GM18861 (cell line): ENCODE measurements around the gene MOG.

Source experiments
- ATAC-seq: cut with Tn5 transposase; IDR thresholded peaks from one replicate; pipeline ENCODE4 v1.9.1; 2021; ENCODE audit not compliant: unreplicated experiment

Gene MOG

DNA sequence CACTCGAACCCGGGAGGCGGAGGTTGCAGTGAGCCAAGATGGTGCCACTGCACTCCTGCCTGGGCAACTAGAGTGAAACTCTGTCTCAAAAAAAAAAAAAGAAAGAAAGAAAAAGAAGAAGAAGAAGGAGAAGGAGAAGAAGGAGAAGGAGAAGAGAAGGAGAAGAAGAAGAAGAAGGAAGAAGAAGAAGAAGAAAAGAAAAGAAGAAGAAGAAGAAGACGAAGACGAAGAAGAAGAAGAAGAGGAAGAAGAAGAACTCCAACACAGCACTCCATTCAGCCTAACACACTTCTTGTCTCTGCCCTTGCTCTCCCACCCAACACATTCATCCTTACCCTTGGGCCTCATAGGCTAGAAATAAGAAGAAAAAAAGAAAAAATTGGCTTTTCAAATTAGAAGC lies 17.1 kb downstream of the MOG start:
- no peak for ATAC-seq

DNA sequence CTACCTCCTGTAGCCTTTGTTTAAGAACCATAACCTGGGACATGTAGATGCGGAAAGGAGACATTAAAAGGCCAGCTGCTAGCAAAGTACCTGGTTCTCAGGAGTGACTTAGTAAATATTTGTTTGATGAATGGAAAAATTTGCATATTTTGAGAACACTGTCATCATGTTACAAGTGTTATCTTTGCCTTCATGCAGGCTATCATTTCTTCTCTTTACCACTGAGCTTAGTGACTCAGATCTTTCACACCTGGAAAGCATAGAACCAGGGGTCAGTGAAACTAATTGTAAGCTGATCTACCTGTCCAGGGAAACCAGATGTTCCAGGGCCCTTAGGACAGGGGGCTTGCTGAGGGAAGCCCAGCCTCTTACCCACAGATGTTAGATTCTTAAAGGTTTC lies 18.7 kb downstream of the MOG start:
- ATAC-seq, result no peak

DNA sequence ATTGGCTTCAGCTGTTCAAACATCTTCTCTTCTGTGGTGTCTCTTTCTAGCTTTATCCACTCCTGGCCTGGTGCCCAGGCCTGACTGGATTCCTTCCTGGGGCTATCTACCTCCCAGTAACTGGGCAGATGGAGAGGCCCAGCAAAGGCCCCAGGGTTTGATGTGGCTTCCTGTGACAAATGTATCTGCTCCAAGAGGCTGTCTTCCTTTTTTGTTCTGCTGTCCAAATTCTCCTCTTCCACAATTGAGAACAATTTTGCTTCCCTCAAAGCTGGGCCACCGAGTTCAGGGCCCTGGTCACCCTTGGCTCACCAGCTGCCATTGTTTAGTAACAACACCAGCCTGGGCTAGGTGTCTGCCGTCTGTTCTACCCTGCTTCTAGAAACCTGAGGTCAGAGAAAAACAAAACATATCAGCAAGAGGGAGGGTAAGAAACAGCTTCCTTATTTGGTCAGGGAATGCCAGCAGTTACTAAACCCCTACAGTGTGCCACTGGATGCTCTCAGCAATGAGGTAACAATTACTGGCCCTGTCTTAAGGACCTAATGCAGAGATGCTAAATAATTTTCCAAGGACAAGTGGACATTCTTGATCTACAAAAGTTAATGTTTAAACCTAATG lies 20.2 kb downstream of the MOG start:
- ATAC-seq, result no peak

DNA sequence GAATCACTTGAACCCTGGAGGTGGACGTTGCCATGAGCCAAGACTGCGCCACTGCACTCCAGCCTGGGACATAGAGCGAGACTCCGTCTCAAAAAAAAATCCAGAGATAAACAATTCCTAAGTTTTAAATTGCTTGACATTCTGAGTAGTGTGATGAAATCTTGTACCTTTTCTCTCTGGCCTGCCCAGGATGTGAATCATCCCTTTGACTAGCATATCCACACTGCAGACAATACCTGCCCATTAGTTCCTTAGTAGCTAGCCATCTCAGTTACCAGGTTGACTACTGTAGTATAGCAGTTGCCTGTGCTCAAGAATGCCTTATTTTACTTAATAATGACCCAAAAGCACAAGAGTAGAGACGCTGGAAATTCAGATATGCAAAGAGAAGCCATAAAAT lies 21.2 kb downstream of the MOG start:
- ATAC-seq, result no peak

DNA sequence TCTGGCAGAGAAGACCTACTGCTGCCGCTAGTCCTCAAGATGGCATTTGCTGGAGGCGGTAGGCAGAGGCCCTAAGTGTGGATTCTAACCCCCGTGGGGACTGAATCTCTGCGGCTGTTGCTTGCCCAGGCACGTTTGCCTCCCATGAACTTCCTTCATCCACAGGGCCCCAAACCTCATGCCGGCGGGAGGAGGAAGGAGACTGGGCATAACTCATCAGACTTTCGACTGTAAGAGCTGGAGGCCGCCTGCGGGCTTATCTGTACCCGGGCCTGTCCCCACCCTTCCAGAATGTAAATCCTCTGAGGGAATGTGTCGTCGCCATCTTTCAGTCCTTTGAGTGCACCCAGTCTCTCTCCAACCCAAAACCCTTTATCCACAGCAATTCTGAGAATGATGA lies 23.1 kb downstream of the MOG start:
- no peak for ATAC-seq

DNA sequence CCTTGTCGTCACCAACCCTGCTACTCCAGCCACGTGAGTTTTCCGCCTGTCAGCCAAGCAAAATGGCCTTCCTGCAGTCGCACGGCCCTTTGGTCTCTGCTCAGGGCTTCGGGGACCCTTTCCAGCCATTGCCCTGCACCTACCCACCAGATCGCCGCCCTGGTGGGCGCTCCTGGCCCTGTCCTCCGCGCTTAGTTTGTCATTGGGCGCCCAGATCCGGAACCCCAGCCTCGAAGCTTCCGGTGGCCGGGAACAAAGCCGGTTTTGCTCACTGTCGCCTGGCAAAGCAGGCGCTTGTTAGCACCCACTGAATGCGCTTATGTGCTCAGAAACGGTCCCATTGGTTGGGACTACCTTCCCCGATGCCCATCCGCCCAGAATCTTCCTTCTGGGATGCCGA lies 23.5 kb downstream of the MOG start:
- no peak for ATAC-seq

DNA sequence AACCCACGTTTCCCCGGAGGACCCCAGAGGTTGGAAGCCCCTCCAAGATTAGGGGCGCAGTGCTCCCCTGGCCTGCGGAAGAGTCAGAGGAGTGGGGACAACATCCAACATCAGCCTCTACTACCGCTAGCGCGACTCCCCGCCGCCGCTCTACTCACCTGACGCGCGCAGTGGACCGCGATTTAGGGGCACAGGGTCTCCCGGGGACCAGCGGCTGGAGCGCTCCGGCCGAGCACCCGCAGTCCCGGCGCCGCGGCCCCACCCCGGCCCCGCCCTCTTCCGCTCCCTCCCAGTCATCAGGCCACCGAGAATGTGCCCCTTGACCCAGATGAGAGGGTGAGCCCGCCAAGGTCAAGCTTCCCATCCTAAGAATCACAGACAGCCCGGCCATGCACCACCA lies 24.0 kb downstream of the MOG start, which contains the start of gene ZFP57:
Gene ZFP57 (minus strand): TSS at position 249 of the 400 bp plus-strand sequence. CDS start 4,149 bp downstream, outside the sequence.
- no peak for ATAC-seq

DNA sequence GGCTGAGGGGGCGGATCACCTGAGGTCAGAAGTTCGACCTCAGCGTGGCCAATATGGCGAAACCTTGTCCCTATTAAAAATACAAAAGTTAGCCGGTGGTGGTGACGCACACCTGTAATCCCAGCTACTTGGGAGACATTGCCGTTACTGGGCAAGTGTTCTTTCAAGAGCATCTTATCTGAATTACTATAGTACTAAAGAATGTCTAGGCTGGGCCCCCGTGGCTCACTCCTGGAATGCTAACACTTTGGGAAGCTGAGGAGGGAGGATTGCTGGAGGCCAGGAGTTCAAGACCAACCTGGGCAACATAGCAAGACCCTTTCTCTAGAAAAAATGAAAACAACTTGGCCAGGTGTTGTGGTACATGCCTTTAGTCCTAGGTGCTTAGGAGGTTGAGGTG lies 24.9 kb downstream of the MOG start:
- ATAC-seq, result no peak

DNA sequence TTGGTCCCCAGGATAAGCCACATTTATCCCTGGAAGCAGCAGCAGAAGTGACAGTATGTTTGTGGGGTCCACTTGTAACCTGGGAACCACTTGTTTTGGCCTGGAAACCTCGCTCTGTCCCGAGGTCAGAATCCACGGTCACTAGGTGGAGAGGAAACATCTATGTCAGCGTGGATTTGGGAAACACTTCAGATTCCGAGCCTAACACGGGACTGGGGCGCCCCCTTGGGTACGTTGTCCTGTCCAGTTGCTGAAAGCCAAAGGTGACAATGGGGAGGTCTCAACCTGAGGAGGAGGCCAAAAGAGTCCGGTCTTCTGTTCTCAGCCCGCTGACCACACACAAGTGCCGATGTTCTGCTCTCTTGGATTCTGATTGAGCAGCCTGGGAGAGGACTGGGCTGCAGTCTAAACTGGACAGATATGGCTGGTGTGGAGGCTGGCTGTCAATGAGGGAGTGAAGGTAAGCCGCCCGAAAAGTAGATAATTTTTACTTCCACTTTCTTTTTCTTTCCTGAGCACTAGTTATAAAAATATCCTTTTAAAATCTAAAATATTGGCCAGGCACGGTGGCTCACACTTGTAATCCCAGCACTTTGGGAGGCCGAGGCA lies 28.9 kb downstream of the MOG start:
- ATAC-seq, result no peak

DNA sequence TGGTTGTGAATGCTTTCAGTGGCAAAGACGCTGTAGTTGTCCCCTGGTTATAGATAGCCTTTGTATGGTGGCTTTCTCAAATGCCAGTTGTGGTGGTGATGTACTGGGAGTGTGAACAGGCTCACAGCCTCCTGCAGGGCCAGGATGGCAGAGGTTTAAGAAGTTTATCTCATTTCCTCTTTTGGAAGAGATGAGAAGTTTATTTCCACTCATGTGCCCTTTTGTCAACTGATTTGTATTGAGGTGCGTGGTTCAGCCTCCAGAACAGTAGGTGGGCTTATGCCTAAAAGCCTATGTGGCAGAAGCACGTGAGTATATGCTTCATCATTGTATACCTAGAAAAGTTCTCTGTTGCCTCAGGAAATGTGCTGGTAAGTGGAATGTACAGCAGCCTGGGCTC lies 37.7 kb downstream of the MOG start:
- no peak for ATAC-seq

DNA sequence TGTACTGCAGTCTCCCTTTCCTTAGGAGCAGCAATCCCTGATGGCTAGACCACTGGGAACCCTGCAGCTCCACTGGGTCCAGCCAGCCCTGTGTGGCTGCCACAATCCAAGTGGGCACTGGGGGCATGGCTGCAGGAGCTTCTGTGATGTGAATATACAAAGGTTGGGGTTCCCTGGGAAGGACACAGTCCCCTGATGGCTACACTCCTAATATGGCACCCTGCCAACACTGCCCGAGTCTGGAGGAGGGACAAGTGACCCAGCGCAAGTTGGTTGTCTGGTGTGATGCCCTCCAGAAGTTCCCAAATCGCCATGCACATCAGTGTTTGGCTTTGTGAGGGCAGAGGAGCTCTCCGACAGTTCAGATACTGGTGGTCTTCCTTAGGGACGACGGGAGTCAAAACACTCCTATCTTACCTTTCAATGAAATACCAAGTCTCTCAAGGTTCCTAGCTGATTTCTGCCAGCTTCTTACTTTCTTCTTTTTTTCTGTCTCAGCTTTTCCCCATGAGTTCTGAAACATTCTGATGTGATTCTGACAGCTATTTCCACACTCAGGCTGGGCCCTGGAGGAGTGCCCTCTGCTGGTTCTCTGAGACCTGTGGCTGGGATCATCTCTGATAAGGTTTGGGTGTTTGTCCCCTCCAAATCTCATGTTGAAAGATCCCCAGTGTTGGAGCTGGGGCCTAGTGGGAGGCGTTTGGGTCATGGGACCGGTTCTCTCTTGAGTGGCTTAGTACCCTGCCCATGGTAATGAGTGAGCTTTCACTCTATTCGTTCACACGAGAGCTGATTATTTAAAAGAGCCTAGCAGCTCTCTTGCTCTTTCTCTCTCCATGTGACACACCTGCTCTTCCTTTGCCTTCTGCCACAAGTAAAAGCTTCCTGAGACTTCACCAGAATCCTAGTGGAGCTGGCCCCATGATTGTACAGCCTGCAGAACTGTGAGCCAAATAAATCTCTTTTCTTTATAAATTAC lies 39.5 kb downstream of the MOG start:
- no peak for ATAC-seq

DNA sequence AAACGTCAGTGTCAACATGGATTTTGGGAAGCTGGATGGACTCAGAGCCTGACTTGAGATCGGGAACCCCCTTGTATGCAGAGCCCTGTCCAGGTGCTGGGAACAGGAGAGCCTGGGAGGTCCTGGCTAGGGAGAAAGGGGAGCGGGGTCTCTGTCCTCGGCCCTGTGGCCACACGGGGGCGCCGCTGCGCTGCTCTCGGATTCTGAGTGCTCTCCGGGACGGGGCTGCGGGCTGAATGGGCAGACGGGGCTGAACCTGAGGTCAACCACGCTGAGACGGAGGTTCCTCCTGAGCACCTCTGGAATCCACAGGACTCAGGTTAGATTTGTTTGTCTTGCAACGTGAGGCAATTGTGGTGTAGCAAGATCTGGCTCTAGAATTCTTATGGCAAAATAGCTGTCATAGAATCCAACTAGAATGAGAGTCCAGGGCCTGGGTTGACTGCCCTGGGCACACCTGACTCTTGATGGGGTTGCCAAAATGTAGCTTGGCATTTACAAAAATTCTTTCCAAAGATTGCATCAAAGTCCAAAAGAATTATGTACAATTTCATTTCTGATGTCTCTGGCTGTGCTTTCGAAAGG lies 45.7 kb downstream of the MOG start:
- no peak for ATAC-seq

DNA sequence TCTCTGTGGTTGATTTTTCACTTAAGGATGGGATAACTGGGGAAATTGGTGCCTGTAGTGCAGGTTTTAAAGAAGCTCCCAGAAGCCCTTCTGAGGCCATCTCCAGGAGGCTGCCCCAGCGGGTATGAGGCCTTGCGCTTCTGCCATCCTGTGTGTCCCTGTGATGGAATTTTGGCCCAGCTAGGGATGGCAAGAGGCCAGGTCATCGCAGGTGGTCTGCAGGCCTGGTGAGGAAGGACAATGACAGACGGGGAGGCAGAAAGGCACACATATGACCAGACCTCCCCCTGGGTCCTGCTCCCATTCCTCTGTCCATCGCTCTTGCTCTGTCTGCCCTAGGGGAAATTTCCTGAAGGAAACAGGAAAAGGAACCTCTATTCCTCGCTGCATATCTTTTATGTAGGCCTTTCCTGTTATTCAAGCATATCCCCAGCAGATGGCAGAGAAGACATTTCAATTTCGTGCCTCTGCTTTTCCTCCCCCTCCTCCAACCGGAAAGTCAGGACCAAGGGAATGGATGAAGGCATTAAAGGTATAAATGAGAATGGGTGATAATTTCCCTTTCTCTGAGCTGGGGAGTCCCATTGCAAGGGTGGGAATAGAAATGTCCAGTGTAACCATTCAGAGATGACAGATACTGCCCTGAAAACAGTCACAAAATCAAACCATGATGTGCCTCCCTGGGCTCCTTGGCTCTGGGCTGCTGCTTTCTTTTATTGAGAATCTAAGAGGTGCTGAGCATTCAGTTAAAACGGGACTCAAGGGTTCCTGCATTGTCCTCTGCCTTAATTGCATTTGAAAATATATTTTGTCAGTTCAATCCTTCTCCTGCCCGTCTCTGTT lies 48.7 kb downstream of the MOG start:
- no peak for ATAC-seq

DNA sequence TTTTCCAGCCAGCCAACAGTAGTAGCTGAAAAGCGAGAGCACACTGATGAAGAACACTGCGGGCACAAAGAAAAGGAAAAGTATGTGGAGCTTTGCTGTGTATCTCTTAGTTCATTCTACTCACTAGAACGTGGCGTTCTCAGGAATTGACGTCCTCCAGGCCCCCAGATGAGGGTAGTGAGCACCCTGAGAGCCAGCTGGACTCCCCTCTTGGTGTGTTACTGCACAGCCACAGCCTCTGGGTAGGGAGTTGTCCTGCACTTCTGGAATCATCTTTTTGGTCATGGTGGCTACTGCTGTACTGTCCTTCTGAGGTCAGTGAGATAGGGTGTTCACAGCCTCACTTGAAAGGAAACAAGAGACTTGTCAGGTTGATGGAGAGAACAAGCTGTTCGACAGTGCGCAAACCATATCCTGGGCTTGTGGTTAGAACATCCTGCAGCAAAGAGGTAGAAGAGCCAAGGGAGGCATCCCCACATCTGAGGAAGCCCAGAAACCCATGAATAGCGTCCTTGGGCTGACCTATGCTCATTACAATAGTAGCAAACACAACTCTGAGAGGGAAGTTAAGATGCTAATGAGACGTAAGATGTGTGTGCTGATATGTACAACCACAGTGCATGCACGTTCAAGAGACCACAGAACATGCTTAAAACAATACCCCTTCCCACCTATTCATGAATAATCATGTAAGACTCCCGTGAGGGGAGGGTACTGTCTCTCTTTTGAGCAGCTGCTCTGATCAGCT lies 51.7 kb downstream of the MOG start:
- no peak for ATAC-seq

DNA sequence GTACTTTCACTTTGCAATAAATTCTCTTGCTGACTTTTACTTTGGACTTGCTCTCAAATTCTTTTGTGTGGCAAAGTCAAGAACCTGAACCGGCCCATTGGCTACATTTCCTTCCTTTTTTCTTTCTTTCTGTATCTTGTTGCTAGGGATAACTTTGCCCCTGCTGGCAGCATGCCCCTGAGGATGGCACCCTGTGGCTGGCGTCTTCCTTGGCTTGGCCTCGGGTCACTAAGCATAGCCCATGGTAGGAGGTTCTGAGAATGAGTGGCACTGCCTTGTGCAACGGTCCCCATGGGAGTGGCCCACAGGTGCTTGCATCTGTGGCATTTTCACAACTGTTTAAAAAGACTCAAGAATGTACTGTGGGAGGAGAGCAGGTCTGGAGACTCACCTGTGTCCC lies 52.3 kb downstream of the MOG start:
- ATAC-seq, result no peak

DNA sequence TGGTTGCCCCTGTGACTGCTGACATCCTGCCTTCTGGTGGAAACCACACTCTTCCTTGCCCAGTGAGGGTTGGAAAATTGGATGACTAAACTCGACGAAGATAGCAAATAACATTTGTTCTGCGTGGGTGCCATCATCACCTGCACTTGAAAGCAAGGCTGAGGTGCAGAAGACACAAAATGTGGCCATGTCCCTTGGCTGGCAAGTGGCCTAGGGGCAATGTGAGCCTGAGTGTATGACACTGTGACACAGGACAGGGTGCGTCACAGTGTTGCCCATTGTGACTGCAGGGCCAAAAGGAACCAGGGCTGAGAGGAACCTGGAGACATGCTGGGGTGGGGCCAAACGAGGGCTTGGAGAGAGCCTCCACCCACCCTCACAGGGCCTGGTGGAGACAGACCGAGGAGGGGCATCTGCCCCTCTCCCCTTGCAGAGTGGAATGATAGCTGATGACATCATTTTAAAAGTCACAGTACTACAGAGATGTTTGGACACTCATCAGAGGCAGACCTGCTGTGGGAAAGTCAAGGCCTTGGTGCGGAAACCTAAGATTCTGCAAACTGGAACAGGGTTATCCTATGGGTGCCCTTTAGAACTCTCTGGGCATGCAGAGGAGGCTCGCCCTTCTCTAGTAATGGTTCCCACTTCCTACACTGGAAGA lies 53.5 kb downstream of the MOG start:
- ATAC-seq, result no peak

DNA sequence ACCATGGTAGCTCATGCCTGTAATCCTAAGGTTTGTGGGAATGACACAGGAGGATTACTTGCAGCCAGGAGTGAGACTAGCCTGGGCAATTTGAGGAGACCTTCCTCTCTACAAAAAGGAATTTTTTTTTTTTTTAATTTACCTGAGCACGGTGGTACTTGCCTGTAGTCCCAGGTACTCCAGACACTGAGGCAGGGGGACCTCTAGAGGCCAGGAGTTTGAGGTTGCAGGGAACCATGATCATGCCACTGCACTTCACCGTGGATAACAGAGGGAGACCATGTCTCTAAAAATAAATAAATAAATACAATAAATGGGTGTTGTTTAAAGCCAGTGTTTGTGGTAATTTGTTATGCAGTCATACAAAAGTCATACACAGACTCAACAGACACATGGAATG lies 64.0 kb downstream of the MOG start:
- ATAC-seq, result no peak
